Measurements from ENCODE around the gene HMG20A. TPM values are rescaled to one million over a fixed set of nuclear protein-coding genes. Genes with fewer than 3 reads are reported as not detected.

Gene HMG20A
- total and polyA plus RNA-seq, 9 of the 15 experiments (the other 6 are each of a cell fraction or from before 2014, with no cell fraction given) = 25.0 to 68.1 (median 38.9) TPM

DNA sequence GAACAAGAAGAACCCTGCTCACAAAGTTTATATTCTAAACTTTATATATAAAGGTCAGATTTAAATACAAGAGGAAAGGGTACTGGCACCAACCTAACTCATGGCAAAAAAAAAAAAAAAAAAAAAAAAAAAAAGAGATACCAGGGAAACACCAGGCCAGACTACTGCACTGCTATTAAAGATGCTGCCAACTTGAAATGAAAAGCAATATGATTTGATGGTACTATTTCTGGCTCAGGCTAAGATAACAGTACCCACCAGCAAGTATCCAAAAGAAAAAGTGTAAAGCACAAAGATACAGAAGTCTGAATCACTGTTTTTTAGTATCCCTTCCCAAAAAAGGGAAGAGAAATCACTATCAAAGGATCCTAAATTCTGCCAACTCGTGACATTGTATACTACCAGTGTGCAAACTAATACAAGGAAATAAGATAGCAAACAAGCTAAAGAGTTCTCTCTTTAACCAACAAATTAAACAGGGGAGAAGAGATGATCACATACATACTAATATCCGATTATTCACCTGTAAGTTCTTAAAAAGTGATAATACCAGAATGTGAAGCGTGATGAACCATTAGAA lies 29.2 kb upstream of the HMG20A start:
- intact Hi-C loops (cut with micrococcal nuclease) = no loop called here
- DNase-seq (ENCODE audit: extremely low read depth in 1 of 4, low spot score in 3 of 4) = no peak
- Histone ChIP-seq H3K9me1 (ENCODE audit: control insufficient read depth, insufficient read depth, low read length) (no peaks in the 10 kb centered on the region), H4K20me1 (replicated peaks; ENCODE audit: control insufficient read depth, insufficient read depth, low read length) (no peaks in the 10 kb centered on the region; the same call in none of the 2 replicates), H3K27ac (ENCODE audit: extremely low read depth, low read depth, low read length) (no peak overlapping the region), H3K9me3 (replicated peaks; ENCODE audit: control insufficient read depth, insufficient read depth, low read depth, low read length) (0 out of 2 replicates have a peak, but pooled peaks cover 2% of the 10 kb centered on the region), H3K4me1 (replicated peaks in 1 of 2; ENCODE audit: control insufficient read depth in 2 of 2, insufficient read depth in 2 of 2, low read length in 2 of 2) (0 out of 5 replicates have a peak, but pooled peaks cover 0 to 3% of the 10 kb centered on the region in 2 experiments), H3K4me3 (no peak overlapping the region), H2AFZ (ENCODE audit: low read depth, low read length) (no peak overlapping the region), H3K4me2 (ENCODE audit: insufficient read depth, low read length) (no peak overlapping the region), H3K79me2 (ENCODE audit: control insufficient read depth, insufficient read depth, low read length) (peaks cover 60% of the 10 kb centered on the region), H3K27me3 (ENCODE audit: control insufficient read depth in 2 of 2, insufficient read depth in 2 of 2, low read length in 2 of 2) (no peaks in the 10 kb centered on the region), H3K9ac (ENCODE audit: insufficient read depth in 1 of 2, low read depth in 2 of 2, low read length in 2 of 2) (no peak overlapping the region), H3K36me3 (ENCODE audit: control insufficient read depth, insufficient read depth, low read length) (no peaks in the 10 kb centered on the region)
- WGBS (ENCODE audit: insufficient coverage, low coverage, missing lambda C conversion rate) = 66% methylated on average over 3 of the region's 3 CpGs
- in situ Hi-C loops (cut with MboI) = no loop called here
- no TSS peak for BruUV-seq (replicated peaks)
- CTCF ChIA-PET (ENCODE audit: low intra/inter-chr PET ratio) = no interaction called here
- POLR2A ChIA-PET = no interaction called here
- no peak for ATAC-seq
- FAIRE-seq = no peak
- TF ChIP-seq MAFF (IDR thresholded peaks at IDR 0.05; ENCODE audit: low read length) (0 out of 2 replicates have a peak, but pooled peaks have one; percentile 18), MCM2 (IDR thresholded peaks at IDR 0.05; ENCODE audit: low read depth) (no peak)

GRCh38 chr15:77392762-77393470 lies 27.8 kb upstream of the HMG20A start:
- 89% methylated on average over 5 of the region's 7 CpGs for WGBS (ENCODE audit: insufficient coverage, low coverage, missing lambda C conversion rate)
- POLR2A ChIA-PET = no interaction called here
- FAIRE-seq = no peak

More at GRCh38 chr15:77392762-77393470, 27.8 kb upstream of the HMG20A start:
- no peak for ATAC-seq
- H2AFZ ChIP-seq (ENCODE audit: low read depth, low read length) = no peak overlapping the region
- H3K4me2 ChIP-seq (ENCODE audit: insufficient read depth, low read length) = no peak overlapping the region
- in situ Hi-C loops (cut with MboI) (no loop called here), intact Hi-C loops (cut with micrococcal nuclease) (no loop called here)
- no TSS peak for BruUV-seq (replicated peaks)
- 0 out of 2 replicates have a peak, but pooled peaks cover 2% of the 10 kb centered on the region for H3K9me3 ChIP-seq (replicated peaks; ENCODE audit: control insufficient read depth, insufficient read depth, low read depth, low read length)
- DNase-seq (ENCODE audit: extremely low read depth in 1 of 4, low spot score in 3 of 4) = no peak
- H3K4me3 ChIP-seq = no peak overlapping the region
- no peaks in the 10 kb centered on the region for H3K27me3 ChIP-seq (ENCODE audit: control insufficient read depth in 2 of 2, insufficient read depth in 2 of 2, low read length in 2 of 2)
- H3K4me1 ChIP-seq (replicated peaks in 1 of 2; ENCODE audit: control insufficient read depth in 2 of 2, insufficient read depth in 2 of 2, low read length in 2 of 2) = no peaks in the 10 kb centered on the region
- H3K9ac ChIP-seq (ENCODE audit: insufficient read depth in 1 of 2, low read depth in 2 of 2, low read length in 2 of 2) = no peak overlapping the region
- CTCF ChIA-PET (ENCODE audit: low intra/inter-chr PET ratio) = no interaction called here
- no peaks in the 10 kb centered on the region; the same call in 1 of the 2 replicates for H4K20me1 ChIP-seq (replicated peaks; ENCODE audit: control insufficient read depth, insufficient read depth, low read length)
- no peaks in the 10 kb centered on the region for H3K36me3 ChIP-seq (ENCODE audit: control insufficient read depth, insufficient read depth, low read length)
- peaks cover 58% of the 10 kb centered on the region for H3K79me2 ChIP-seq (ENCODE audit: control insufficient read depth, insufficient read depth, low read length)
- H3K27ac ChIP-seq (ENCODE audit: extremely low read depth, low read depth, low read length) = no peak overlapping the region
- TF ChIP-seq, protein P1, sequence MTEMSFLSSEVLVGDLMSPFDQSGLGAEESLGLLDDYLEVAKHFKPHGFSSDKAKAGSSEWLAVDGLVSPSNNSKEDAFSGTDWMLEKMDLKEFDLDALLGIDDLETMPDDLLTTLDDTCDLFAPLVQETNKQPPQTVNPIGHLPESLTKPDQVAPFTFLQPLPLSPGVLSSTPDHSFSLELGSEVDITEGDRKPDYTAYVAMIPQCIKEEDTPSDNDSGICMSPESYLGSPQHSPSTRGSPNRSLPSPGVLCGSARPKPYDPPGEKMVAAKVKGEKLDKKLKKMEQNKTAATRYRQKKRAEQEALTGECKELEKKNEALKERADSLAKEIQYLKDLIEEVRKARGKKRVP (CRISPR knock-in tag; IDR thresholded peaks at IDR 0.05) = no peak
- TF ChIP-seq HDAC1 (IDR thresholded peaks at IDR 0.05) = no peak
- TF ChIP-seq SETDB1 (IDR thresholded peaks at IDR 0.05; ENCODE audit: low read length) = no peak
- no peak for TF ChIP-seq NR3C1 (CRISPR knock-in tag; IDR thresholded peaks at IDR 0.05)
- TF ChIP-seq HDAC3 (IDR thresholded peaks at IDR 0.05; ENCODE audit: borderline replicate concordance, partially characterized antibody) = no peak
- TF ChIP-seq, protein P2, sequence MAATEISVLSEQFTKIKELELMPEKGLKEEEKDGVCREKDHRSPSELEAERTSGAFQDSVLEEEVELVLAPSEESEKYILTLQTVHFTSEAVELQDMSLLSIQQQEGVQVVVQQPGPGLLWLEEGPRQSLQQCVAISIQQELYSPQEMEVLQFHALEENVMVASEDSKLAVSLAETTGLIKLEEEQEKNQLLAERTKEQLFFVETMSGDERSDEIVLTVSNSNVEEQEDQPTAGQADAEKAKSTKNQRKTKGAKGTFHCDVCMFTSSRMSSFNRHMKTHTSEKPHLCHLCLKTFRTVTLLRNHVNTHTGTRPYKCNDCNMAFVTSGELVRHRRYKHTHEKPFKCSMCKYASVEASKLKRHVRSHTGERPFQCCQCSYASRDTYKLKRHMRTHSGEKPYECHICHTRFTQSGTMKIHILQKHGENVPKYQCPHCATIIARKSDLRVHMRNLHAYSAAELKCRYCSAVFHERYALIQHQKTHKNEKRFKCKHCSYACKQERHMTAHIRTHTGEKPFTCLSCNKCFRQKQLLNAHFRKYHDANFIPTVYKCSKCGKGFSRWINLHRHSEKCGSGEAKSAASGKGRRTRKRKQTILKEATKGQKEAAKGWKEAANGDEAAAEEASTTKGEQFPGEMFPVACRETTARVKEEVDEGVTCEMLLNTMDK (IDR thresholded peaks at IDR 0.05; ENCODE audit: borderline replicate concordance, insufficient read depth, low read depth, low read length, poor library complexity, severe bottlenecking) = no peak
- no peak for TF ChIP-seq ID3 (CRISPR knock-in tag; IDR thresholded peaks at IDR 0.05)
- TF ChIP-seq ID3 (tag; IDR thresholded peaks at IDR 0.05) = no peak
- no peaks in the 10 kb centered on the region for H3K9me1 ChIP-seq (ENCODE audit: control insufficient read depth, insufficient read depth, low read length)
